Measurements from ENCODE around the gene TRABD2B.

- TF ChIP-seq CTCF (IDR thresholded peaks at IDR 0.05; ENCODE audit: insufficient read depth, low read length, poor library complexity, severe bottlenecking) = no peak
- no peak for TF ChIP-seq EZH2phosphoT487 (conservative IDR thresholded peaks at IDR 0.05; ENCODE audit: low read length)
Observed at GRCh38 chr1:48035371-48036141, 38.4 kb upstream of the TRABD2B start.
